Subcutaneous adipose tissue (tissue), 4 donors: ENCODE measurements around the gene SCN8A. TPM values are rescaled to one million over a fixed set of nuclear protein-coding genes. Genes with fewer than 3 reads are reported as not detected.

Source experiments
- CTCF ChIP-seq: fragments of 450-650 bp; IDR thresholded peaks from one replicate; pipeline ENCODE4 v1.5.1; 2016; ENCODE audit warnings: low read depth, mild to moderate bottlenecking, control low read depth, antibody characterized with exemption, moderate library complexity
- total RNA-seq, 4 donors: library from RNA; depleted of rRNA; stranded (reverse); fragments of >200 nt; gene quantifications; one replicate each; pipeline ENCODE4 v1.1.0, GENCODE V29; 2016

SCN8A gene
- total RNA-seq, 4 donors from 2014 or later, result 0.19 to 1.2 (median 0.68) TPM

DNA sequence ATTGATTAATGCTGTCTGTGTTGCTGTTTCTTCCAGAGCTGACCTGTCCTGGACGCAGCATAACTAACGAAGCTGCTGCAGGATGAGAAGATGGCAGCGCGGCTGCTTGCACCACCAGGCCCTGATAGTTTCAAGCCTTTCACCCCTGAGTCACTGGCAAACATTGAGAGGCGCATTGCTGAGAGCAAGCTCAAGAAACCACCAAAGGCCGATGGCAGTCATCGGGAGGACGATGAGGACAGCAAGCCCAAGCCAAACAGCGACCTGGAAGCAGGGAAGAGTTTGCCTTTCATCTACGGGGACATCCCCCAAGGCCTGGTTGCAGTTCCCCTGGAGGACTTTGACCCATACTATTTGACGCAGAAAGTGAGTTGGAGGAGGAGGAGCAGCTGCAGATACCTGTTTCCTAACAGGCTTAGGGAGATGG is 71.7 kb downstream of the SCN8A start:
- no peak for TF ChIP-seq CTCF

DNA sequence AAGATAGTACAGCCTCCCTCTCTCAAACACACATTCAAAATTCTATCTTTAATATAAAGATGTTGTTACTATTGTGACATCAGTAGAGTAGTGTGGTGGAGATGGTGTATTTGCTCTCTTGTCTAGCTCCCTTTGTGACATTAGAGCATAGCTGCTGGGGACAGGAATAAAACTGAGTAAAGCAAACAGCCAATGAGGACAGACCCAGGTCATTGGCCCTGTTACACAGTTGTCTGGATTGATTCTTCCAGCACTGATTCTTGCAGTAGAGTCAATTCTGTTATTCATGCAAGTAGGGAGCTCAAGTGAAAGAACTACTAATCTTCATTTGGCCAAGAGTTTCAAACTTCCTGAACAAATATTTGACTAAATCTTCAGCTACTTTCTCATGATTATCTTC is 72.4 kb downstream of the SCN8A start:
- TF ChIP-seq CTCF, result no peak

- no peak for TF ChIP-seq CTCF
These were observed 75.7 kb downstream of the SCN8A start for GRCh38 chr12:51666696-51667095.

DNA sequence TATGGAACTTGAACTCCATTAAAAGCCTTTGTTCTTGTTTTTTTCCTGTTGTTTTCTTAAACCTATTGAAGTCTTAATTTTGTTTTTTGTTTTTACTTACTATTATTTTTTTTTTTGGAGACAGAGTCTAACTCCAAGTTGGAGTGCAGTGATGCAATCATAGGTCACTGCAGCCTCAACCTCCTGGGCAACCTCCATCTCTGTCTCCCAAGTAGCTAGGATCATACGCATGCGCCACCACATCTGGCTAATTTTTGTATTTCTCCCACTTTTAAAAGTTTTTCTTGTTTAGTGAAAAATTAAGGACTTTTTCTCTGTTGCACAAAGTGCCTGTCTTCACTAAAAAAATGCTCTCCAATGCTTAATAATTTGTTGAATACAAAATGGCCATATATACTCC is 76.2 kb downstream of the SCN8A start:
- TF ChIP-seq CTCF, result no peak

- TF ChIP-seq CTCF, result no peak
These were observed 78.2 kb downstream of the SCN8A start for GRCh38 chr12:51669271-51669670.

DNA sequence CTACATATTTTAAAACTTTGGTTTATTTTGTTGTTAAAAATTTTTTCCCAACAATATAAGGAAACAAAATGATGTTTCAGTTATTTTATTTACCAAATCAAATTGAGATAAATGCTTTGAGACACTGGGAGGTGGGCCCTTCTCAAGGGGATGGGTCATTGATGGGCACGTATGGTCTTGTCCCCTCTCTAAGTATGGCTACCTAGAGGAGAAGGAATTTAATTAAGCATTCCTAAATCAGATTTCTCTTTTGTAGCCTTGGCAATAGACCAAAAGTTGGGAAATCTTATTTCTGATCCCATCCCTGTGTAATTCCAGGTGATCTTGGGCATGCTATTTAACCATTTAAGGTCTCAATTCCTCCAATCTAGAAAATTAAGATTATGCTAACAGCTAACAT is 79.0 kb downstream of the SCN8A start:
- TF ChIP-seq CTCF, result no peak

- no peak for TF ChIP-seq CTCF
These were observed 81.3 kb downstream of the SCN8A start for GRCh38 chr12:51672334-51672733.
